ENCODE measurements around the gene MCRS1. TPM values are rescaled to one million over a fixed set of nuclear protein-coding genes. Genes with fewer than 3 reads are reported as not detected.

MCRS1 gene
- total RNA-seq, 1 experiment from 2014 or later = 88.6 TPM

GRCh38 chr12:49519574-49519936 lies 48.4 kb downstream of the MCRS1 start:
- Histone ChIP-seq H3K4me1 (ENCODE audit: control insufficient read depth, insufficient read depth, low read length) (no peaks in the 10 kb centered on the region), H3K9me3 (ENCODE audit: control insufficient read depth, insufficient read depth, low read depth, low read length) (no peaks in the 10 kb centered on the region), H3K36me3 (ENCODE audit: control insufficient read depth, insufficient read depth, low read length) (peaks cover 6% of the 10 kb centered on the region), H3K27ac (ENCODE audit: low read length) (no peak overlapping the region), H3K4me3 (ENCODE audit: low read depth in 2 of 2, low read length in 2 of 2) (no peak overlapping the region), H3K27me3 (ENCODE audit: control insufficient read depth, insufficient read depth, low read length) (no peaks in the 10 kb centered on the region)
- TF ChIP-seq REST (IDR thresholded peaks at IDR 0.05; ENCODE audit: insufficient read depth in 1 of 2, low read depth in 2 of 2, low read length in 1 of 2) (no peak), TCF7L2 (IDR thresholded peaks at IDR 0.05; ENCODE audit: low read depth, low read length) (no peak), CTCF (IDR thresholded peaks at IDR 0.05) (no peak), POLR2AphosphoS5 (IDR thresholded peaks at IDR 0.05; ENCODE audit: low read depth, low read length) (no peak), SIN3A (IDR thresholded peaks at IDR 0.05; ENCODE audit: borderline replicate concordance, insufficient read depth, low read depth, low read length) (no peak)
- intact Hi-C loops (cut with micrococcal nuclease; ENCODE audit: unreplicated experiment) (no loop called here), in situ Hi-C loops (cut with HindIII; ENCODE audit: low pct_unique_long_range_greater_than_20kb, low sequenced_read_pairs) (loop anchor here (25.0 kb wide), 1 partner anchor 157 kb away; the partner anchor contains the start of gene SPATS2)
- no peak for DNase-seq (ENCODE audit: low read depth, low spot score)
- CTCF ChIA-PET = interaction anchor here (0.6 to 0.7 kb wide), 2 partner anchors 61 to 162 kb away, joined by 3 to 7 read pairs; no protein-coding TSS in a partner anchor
- no peak for ATAC-seq
- POLR2A ChIA-PET = interaction anchor here (0.6 kb wide), 1 partner anchor 109 kb away, joined by 3 read pairs; no protein-coding TSS in a partner anchor
- BruUV-seq (replicated peaks) = no TSS peak

GRCh38 chr12:49518914-49519573 lies 48.9 kb downstream of the MCRS1 start:
- BruUV-seq (replicated peaks) = no TSS peak
- no peak for ATAC-seq
- Histone ChIP-seq H3K4me1 (ENCODE audit: control insufficient read depth, insufficient read depth, low read length) (no peaks in the 10 kb centered on the region), H3K27me3 (ENCODE audit: control insufficient read depth, insufficient read depth, low read length) (no peaks in the 10 kb centered on the region), H3K4me3 (ENCODE audit: low read depth in 2 of 2, low read length in 2 of 2) (no peak overlapping the region), H3K36me3 (ENCODE audit: control insufficient read depth, insufficient read depth, low read length) (peaks cover 4% of the 10 kb centered on the region; the same call in 1 of the 2 replicates), H3K9me3 (ENCODE audit: control insufficient read depth, insufficient read depth, low read depth, low read length) (no peaks in the 10 kb centered on the region), H3K27ac (ENCODE audit: low read length) (no peak overlapping the region)
- no peak for DNase-seq (ENCODE audit: low read depth, low spot score)
- intact Hi-C loops (cut with micrococcal nuclease; ENCODE audit: unreplicated experiment) (no loop called here), in situ Hi-C loops (cut with HindIII; ENCODE audit: low pct_unique_long_range_greater_than_20kb, low sequenced_read_pairs) (loop anchor here (25.0 kb wide), 1 partner anchor 157 kb away; the partner anchor contains the start of gene SPATS2)
- POLR2A ChIA-PET = interaction anchor here (0.6 kb wide), 1 partner anchor 108 kb away, joined by 3 read pairs; no protein-coding TSS in a partner anchor
- CTCF ChIA-PET = interaction anchor here (0.5 kb wide), 1 partner anchor 8 kb away, joined by 5 read pairs; no protein-coding TSS in a partner anchor
- TF ChIP-seq REST (IDR thresholded peaks at IDR 0.05; ENCODE audit: insufficient read depth in 1 of 2, low read depth in 2 of 2, low read length in 1 of 2) (no peak), TCF7L2 (IDR thresholded peaks at IDR 0.05; ENCODE audit: low read depth, low read length) (no peak), SIN3A (IDR thresholded peaks at IDR 0.05; ENCODE audit: borderline replicate concordance, insufficient read depth, low read depth, low read length) (no peak), POLR2AphosphoS5 (IDR thresholded peaks at IDR 0.05; ENCODE audit: low read depth, low read length) (no peak), CTCF (IDR thresholded peaks at IDR 0.05) (no peak)
